Endometrial microvascular endothelial cells (primary cell): ENCODE results near the gene TUSC7. TPM values are rescaled to one million over a fixed set of nuclear protein-coding genes. Genes with fewer than 3 reads are reported as not detected.

Experiments
- in situ Hi-C: cut with HindIII; loops from 2 replicates; pipeline ENCODE4 v1.10.0; 2017; ENCODE audit warnings: low sequenced_read_pairs, low pct_unique_long_range_greater_than_20kb; ENCODE audit errors: inconsistent ontology term
- total RNA-seq: library from RNA; depleted of rRNA; stranded (reverse); fragments of >200 nt; gene quantifications from one replicate; pipeline ENCODE4 v1.2.3, GENCODE V29; 2015; ENCODE audit errors: inconsistent ontology term

TUSC7 gene
- not detected for total RNA-seq

DNA sequence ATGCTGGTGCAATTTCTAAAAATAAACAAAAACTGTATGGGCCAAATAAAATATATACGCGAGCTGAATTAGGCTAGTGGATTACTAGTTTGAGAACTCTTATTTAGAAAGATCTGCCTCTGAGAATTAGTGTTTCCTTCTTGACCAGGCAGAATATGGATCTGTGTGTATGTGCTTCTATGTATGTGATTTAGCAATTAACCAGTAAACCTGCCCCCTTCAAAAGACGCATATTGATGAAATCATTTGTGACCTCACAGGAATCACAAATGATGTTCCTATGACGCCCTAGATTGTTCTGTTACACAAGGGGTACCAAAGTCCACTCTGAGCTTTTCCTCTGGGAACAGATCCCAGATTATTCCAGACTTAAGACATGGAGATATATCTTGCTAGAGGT is at the start of gene TUSC7:
TSS of gene TUSC7 (plus strand) at position 301 of the 400 bp plus-strand sequence.
- in situ Hi-C loops = no loop called here

DNA sequence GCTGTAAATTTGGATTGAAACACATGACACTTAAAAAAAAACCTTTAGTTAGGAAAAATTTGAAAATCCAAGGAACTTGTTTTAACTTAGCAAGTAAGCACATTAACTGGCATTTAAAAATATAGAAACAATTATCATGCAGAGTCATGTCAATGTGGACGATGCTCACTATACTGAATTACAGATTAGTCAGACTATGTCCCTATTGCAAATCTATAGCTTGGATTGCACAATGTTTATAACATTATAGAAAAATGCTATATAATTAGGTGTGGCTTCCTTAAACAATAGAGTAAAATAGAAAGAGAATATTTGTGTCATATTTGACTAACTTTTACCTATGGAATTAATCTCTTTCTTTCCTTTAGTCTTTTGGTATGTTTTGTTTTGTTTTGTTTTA is 48.4 kb upstream of the TUSC7 start:
- in situ Hi-C loops = no loop called here

DNA sequence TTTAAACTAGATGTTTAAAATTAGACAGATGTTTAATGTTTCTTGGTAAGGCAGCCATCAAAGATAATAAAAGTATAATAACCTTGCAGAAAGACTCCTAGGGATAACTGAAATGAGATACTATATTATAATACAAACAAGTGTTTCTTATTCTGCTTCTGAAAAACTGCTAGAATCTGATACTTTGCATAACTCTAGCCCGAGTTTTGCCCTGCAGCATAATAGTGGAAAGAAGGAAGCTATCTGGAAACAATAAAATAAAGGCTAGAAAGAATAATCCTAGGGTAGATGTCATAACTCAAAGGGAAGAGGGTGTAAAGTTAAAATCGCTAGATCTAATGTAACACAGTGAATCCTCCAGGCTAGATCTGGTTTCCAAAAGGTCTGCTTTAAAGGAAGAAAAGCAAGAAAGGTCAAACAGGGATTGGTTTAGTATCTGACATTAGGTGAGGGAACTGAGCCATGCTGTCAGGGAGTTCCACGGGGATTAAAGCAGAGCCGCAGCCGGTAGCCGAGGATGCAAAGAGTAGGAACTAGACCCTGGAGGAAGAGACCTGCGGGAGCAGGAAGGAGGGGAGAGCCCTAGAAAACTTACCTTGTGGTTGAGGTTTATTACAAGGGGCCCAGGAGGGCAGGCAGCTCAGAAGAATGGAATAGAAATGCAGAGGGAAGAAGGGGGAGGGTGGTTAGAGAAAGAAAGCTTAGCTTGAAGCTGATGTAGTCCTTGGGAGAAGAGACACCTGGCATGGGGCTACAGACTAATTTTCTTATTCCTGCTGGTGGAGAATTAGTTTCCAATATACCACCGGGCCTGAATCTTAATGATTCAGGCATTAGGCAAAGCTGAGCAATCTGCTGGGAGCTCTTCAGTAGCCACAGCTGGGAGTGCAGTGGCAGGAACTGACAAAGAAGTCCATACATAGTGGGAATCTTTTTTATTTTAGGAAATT is 46.1 kb upstream of the TUSC7 start:
- in situ Hi-C loops = no loop called here

DNA sequence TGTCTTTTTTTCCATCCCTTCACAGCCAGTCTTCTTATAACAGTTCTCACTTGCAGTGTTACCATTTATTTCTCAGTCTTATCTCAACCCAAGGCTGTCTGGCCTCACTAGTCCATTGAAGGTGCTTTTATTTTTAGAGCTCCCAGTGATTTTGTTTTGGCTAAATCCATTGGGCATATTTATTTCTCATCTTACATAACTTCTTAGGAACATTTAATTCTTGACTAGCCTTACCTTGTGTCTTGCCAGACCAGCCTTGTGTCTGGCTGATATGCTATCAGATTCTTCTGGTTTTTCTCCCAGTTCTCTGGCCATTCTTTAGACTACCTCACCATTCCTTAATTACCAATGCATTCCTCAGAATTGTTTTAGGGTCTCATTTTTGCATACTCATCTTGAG is 42.3 kb upstream of the TUSC7 start:
- in situ Hi-C loops = no loop called here

DNA sequence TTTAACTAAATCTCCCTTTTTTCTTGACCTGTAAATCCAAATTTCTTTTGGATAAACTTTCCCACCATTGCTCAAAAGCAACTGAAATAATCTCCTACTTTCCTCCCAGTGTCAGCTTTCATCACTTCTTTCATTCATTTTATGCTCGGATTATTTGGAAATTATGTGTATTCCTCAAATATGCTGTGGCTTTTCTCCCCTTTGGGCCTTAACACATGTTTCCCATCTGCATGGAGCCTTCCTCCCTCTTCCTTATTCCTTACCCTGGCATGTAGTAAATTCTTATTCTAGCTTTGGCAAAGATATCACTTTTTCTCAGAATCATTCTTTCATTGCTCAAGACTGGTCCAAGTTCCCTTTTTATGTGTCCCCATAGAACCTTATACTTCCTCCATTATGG is 41.8 kb upstream of the TUSC7 start:
- in situ Hi-C loops = no loop called here

DNA sequence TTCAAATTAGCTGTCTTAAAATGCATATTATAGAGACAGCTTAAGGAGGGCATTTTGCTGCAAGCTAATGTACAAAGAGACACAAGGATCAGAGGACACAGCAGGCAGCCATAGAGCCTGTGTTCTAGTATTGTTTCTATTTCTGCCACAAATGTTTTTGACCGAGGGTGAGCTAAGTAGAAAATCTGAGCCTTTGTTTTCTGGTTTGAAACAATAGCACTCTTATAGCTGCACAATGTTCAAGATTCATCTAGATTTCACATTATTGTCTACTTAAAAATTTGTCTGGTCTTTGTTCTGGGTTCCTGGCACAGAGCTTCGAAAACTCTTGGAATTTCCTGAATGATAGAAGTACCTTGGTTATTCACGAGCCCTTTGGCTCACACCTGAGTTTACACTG is 40.0 kb upstream of the TUSC7 start:
- in situ Hi-C loops = no loop called here

DNA sequence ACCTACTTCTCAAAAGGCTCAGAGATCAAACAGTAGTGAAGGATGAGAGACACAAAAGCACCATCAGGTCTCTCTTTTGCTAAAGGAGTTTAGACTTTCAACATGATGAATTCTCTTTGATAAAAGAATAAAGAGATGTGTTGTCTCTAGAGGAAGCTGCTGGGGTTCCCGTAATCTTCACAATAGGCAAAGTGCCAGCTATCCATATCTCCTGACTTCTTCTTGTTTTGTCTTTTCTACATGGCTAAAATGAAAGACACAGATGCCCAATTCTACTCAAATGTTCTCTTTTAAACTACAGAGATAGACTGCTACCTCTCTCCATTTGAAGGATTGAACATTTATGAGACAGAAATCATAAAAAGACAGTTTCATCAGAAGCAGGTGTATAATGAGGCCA is 38.4 kb upstream of the TUSC7 start:
- in situ Hi-C loops = no loop called here

DNA sequence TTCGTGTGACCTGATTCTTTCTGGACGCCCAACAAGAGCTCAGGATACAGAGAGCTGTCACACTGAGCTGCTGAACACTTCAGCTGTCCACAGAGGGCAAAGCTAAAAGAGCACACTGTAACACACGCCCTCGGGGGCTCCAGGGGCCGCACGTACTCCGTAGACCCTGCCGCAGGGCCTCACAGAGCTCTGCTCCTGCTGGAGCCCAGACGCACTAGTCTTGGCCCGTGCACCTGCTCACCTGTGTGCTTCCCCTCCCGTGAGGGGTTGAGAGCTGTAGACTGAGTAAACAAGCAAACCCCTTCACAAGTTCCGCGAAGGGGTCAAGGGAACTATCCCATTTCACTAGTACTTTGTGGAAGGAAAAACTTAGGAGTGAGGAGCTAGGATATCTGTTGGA is 30.7 kb upstream of the TUSC7 start:
- in situ Hi-C loops = no loop called here

DNA sequence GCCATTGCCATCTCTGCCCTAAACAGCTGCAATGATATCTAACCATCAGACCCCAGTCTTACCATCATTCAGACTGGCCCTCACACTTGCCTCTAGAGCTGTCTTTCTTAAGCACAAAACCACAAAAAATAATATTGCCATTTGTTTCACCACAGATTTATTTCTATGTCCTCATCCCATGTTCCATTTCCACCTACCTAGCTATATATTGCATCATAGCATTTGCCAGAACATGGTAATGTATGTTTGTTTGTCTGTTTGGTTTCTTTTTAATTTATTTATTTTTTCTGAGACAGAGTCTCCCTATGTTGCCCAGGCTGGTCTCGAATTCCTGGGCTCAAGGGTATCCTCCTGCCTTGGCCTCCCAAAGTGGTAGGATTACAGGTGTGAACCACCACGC is 18.5 kb upstream of the TUSC7 start:
- in situ Hi-C loops = no loop called here

DNA sequence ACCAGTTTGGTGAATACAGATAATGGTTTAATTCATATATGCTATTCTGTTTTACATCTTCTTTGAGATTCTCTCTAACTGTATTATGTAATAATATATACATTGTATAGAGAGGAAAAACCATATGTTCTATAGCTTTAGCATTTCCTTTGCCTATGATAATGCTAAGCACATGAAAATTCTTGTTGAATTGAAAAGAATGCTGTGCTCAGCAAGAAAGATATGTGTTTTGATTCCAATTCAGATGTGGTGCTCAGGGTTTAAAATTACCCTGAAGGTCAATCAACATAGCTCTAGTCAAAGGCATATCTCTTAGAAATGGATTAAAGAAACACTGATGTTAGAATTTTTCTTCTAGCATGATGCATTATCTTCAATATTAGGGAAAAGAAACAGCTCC is 8.5 kb upstream of the TUSC7 start:
- in situ Hi-C loops = no loop called here

DNA sequence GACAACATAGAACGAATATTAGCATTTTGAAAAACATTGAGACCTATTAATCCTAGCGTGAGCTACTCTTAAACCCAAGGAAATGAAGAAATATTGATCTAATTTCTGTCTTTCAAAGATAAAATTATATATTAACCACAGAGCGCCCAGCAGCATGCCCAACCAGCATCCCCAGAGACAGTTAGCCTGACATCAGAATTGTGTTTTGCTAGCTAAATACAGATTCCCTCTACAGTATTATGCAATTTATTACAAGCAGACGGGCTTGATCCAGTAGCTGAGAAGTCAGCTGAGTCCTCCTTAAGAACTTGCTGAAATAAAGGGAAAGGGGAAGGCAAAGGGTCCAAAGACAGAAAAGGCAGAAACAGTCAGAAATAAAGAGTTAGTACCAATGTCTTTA is 7.2 kb upstream of the TUSC7 start:
- in situ Hi-C loops = no loop called here

DNA sequence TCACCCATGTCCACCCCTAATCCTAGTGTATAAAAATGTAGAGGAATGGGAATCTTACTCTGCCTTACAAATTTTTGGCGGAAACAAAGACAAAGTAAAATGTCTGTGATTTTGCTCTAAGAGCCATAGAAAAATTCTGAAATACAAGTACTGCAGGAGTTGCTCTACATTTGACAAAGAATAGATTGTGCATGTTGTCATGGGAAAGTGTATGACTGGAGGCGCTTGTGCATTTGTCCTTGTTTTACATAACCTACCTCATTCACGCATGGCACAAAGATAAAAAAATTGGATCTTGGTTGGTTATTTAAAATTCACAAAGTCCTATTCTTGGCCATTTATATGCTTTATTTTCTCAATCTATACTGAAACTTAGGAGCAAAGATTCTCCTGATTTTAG is 2.0 kb upstream of the TUSC7 start:
- in situ Hi-C loops = no loop called here

DNA sequence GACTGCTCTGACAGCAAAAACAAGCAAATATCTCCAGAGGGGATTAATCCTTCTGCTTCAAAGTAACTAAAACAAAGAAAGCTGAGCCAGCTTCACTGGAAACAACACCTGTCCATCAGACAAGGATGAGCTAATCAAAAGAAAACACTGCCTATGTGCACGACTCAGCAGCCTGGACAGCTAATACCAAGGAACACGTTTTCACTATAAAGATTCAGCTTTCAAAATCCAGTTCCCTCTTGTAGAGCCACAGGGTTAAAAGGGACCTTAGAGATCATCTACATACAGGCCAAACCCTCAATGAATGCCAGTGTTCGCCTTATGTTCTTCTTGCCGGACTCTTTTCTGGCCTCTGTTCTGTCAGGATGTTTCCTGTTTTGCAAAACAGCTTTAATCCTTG is 6.9 kb downstream of the TUSC7 start:
- in situ Hi-C loops = no loop called here

DNA sequence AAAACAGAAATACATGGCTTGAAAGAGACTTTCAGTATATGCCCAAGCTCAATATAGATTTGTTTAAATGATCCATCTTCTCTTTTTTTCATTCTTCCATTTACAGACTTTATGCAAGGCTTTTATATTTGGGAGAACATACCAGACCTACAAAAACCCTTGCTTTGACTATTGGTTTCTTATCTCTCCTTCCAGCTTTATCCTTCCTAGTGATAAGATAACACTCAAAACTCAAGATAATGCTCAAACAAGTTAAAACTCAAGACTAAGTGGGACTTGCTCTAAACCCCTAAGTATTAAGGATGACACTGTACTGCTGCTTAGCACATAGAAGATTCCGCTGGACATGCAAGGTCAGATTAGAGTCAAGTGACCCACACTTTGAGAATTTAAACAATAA is 8.0 kb downstream of the TUSC7 start:
- in situ Hi-C loops = no loop called here

DNA sequence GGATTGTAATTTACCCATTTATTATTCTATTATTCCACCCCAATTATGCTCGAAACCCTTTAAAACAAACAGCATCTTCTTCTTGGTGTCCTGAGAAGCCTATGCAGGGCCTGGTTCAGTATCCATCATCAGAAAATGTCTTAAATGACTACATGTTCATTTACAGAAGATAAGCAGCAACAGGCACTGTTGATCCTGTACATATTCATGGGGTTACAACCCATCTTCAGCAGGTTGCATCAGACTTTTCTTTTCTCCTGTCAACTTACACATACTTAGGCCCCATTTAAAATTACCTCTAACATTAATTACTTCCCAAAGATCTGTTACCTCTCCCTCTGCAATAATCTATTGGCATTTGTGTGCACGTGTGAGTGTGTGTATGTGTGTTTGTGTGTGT is 18.9 kb downstream of the TUSC7 start:
- in situ Hi-C loops = no loop called here

DNA sequence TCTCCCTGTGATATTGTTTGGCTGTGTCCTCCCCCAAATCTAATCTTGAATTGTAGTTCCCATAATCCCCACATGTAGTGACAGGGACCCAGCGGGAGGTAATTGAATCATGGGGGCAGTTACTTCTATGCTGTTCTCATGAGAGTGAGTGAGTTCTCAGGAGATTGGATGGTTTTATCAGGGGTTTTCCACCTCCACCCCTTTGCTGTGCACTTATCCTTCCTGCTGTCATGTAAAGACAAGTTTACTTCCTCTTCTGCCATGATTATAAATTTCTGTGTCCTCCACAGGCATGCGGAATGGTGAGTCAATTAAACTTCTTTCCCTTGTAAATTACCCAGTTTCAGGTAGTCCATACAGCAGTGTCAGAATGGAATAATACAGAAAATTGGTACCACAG is 24.7 kb downstream of the TUSC7 start:
- in situ Hi-C loops = no loop called here

DNA sequence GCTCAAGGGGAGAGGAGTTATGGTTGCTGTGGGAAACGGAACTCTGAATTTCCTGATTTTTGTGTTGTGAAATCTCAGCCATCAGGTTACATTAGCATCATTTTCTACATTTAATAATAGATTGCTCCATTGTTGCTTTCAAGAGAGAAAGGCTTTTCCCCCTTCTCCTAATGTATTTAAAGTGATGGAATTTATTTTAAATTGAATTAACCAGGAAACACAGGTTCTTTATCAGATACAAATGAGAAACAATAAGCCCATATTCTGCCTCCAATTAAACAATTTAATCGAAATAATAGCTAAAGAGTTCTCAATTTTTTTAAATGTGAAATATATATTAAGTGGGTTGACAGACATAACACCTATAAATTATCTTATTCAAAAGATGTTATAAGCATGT is 30.1 kb downstream of the TUSC7 start:
- in situ Hi-C loops = no loop called here

DNA sequence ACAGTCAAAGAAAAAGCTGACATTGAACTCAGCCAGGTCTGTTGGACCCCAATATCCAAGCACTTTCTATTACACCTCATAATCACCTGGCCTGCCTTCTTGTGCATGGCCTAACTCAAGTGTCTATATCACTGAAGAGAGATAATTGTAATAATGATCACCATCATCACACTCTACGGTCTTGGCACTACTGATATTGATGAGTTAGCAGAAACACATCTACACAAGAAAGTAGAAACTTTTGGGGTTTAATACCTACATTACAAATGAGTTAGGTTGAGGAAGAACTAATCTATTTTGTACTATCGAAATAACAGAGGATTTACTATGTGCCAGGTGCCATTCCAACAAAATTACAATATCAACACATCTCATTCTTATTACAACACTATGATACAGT is 30.7 kb downstream of the TUSC7 start:
- in situ Hi-C loops = no loop called here

DNA sequence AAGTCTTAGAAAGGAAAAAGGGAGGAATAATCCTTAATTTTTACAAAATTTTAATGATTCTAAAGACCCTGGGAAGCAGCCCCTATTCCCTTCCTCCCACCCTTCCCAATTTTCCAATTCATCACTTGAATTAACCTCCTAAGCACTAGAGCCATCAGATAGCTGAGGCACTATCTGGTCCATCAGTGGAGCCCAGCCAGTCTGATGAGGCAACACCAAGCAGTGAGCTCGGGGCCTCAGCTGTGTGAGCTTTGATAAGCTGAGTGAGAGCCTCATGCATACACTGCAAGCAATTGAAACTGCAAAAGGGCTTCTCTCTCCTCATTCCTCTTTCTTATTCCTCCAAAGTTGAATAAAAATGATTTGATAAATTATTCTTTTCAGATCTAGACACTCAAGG is 31.9 kb downstream of the TUSC7 start:
- in situ Hi-C loops = no loop called here

DNA sequence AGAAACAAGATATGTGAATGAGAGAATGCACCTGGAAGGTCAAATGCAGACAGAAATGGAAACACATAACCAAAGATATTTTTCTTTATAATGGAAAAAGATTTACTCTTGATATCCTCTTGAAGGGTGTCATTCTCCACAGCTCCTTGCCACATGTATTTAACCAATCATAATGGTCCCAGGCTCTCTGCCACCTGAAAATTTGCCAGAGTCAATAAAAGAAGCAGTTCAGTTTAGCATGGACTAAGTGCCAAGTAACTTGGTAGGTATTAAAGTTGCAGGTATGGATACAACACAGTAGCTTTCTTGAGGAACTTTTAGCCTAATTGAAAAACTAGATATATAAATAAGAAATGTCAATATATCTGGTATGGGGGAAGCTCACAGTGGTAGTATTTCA is 33.5 kb downstream of the TUSC7 start:
- in situ Hi-C loops = no loop called here

DNA sequence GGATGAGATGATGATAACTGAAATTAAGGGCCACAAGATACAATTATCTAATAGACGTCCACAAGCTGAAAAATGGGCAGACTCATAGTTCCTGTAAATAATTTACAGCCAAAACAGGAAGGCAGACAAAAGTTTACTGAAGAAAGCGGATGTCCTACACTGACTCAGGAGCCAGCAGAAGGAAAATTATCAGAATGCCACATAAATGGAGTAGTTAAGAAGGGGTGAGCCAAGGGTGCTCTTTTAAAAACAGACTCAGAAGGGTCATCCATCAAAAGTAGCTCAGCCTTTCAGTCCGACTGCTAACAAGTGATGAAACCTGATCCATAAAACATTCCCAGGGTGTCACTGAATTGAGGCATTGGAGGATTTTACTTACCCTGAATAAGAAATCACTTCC is 39.8 kb downstream of the TUSC7 start:
- in situ Hi-C loops = no loop called here
